DOHH2 (cell line): ENCODE measurements around the gene MYO15A.

Experiments
- CTCF ChIP-seq: fragments of 200-600 bp; sonication (generic); IDR thresholded peaks from one replicate; pipeline ENCODE4 v1.5.1; 2014; ENCODE audit warnings: antibody characterized with exemption, mild to moderate bottlenecking, low read depth, low read length; ENCODE audit not compliant: poor library complexity, severe bottlenecking
- EZH2phosphoT487 ChIP-seq: fragments of 200-600 bp; sonication (generic); IDR thresholded peaks from 2 replicates; pipeline ENCODE4 v1.6.1; 2017; ENCODE audit warnings: borderline replicate concordance, mild to moderate bottlenecking, antibody characterized with exemption, low read length, moderate library complexity, mixed read lengths

GRCh38 chr17:18179804-18180203 lies 71.2 kb downstream of the MYO15A start:
- no peak for TF ChIP-seq CTCF
- TF ChIP-seq EZH2phosphoT487, result no peak
